ENCODE results near the gene SEMA5B.

DNA sequence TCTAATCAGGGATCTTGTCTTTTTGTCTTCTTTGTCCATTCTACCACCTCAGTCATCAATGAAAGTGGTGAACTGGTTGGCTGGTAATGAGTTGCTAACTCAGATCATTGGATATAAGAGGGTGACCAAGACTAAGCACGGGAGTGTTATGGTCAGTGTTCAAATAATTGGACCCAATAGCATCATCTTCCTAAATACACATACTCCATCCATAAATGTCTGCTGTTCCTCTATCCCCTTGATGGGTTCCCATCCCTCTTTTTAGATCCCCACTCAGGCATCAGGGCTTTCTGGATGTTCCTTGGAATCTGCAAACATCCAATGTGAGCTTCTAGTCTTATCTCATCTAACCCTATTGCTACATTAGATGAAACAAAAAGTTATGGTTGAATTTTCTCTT is 3.5 kb downstream of the SEMA5B start:
- TF ChIP-seq ZNF274 (IDR thresholded peaks at IDR 0.05; ENCODE audit: low read depth, low read length) (no peak), YY1 (IDR thresholded peaks at IDR 0.05; ENCODE audit: insufficient read depth, insufficient read length) (no peak), SUZ12 (IDR thresholded peaks at IDR 0.05; ENCODE audit: extremely low read depth, insufficient read depth, insufficient read length) (no peak)

Data from NT2/D1 (cell line).